SU-DHL-6 (cell line): Measurements from ENCODE around the gene CRYBG1.
"Not testable (repeated sequence)": the region's sequence is repeated elsewhere in the genome, so short reads cannot be mapped to it uniquely, and the experiment has no call there.

Experiments
- H2AFZ ChIP-seq: fragments of 200-600 bp; sonication (generic); 2 replicates; pipeline ENCODE4 v1.6.1; 2014; ENCODE audit warnings: low read depth, mild to moderate bottlenecking, moderate library complexity, mixed read lengths, antibody characterized with exemption, low read length; ENCODE audit not compliant: severe bottlenecking
- H3F3A ChIP-seq: fragments of 200-600 bp; shearing (Covaris generic); 2 replicates; pipeline ENCODE4 v1.6.0; 2016; ENCODE audit warnings: antibody characterized with exemption, mild to moderate bottlenecking; ENCODE audit not compliant: insufficient read depth
- H3K27ac ChIP-seq: fragments of 200-600 bp; sonication (generic); 2 replicates; pipeline ENCODE4 v1.5.1; 2016; ENCODE audit warnings: low read depth, mild to moderate bottlenecking, low read length, moderate library complexity, mixed read lengths
- H3K27me3 ChIP-seq: fragments of 200-600 bp; sonication (generic), shearing (Covaris generic); 2 replicates; pipeline ENCODE4 v1.6.0; 2014; ENCODE audit warnings: mild to moderate bottlenecking, low read length
- H3K36me3 ChIP-seq: fragments of 200-600 bp; sonication (generic); 2 replicates; pipeline ENCODE4 v1.6.1; 2014; ENCODE audit warnings: mild to moderate bottlenecking, low read length, mixed read lengths
- H3K4me2 ChIP-seq: fragments of 300-600, 200-600 bp; shearing (Covaris generic), sonication (generic); 2 replicates; pipeline ENCODE4 v1.6.0; 2014; ENCODE audit warnings: low read length, low read depth, mild to moderate bottlenecking; ENCODE audit not compliant: poor library complexity, severe bottlenecking
- H3K4me3 ChIP-seq: fragments of 200-600 bp; sonication (generic); 2 replicates; pipeline ENCODE4 v1.5.1; 2014; ENCODE audit warnings: antibody characterized with exemption, low read length, mild to moderate bottlenecking, mixed read lengths; ENCODE audit not compliant: insufficient read depth, poor library complexity, severe bottlenecking
- H3K79me2 ChIP-seq: fragments of 200-600 bp; sonication (generic); 2 replicates; pipeline ENCODE4 v1.6.1; 2014; ENCODE audit warnings: mild to moderate bottlenecking, low read length, moderate library complexity; ENCODE audit not compliant: insufficient read depth
- H3K9ac ChIP-seq: fragments of 200-600 bp; sonication (generic); 2 replicates; pipeline ENCODE4 v1.7.0; 2014; ENCODE audit warnings: mild to moderate bottlenecking, low read length
- H3K9me2 ChIP-seq: fragments of 200-600 bp; sonication (generic); replicated peaks from 2 replicates; pipeline ENCODE4 v1.6.1; 2014; ENCODE audit warnings: low read length; ENCODE audit not compliant: insufficient read depth
- H3K9me3 ChIP-seq: fragments of 200-600 bp; sonication (generic); 2 replicates; pipeline ENCODE4 v1.6.1; 2014; ENCODE audit warnings: low read length, mixed read lengths; ENCODE audit not compliant: insufficient read depth
- H4K20me1 ChIP-seq: fragments of 200-600 bp; sonication (generic); 2 replicates; pipeline ENCODE4 v1.6.1; 2014; ENCODE audit warnings: low read depth, mild to moderate bottlenecking, antibody characterized with exemption, low read length, moderate library complexity, mixed read lengths
- CTCF ChIP-seq: fragments of 200-600 bp; sonication (generic); IDR thresholded peaks from one replicate; pipeline ENCODE4 v1.5.1; 2017; ENCODE audit warnings: antibody characterized with exemption, mild to moderate bottlenecking, low read length, moderate library complexity; ENCODE audit not compliant: insufficient read depth, poor library complexity, severe bottlenecking
- EZH2phosphoT487 ChIP-seq: fragments of 200-600 bp; sonication (generic), shearing (Covaris generic); conservative IDR thresholded peaks from 2 replicates; pipeline ENCODE4 v1.6.1; 2018; ENCODE audit warnings: mild to moderate bottlenecking, antibody characterized with exemption, low read length, moderate library complexity, mixed read lengths

The CRYBG1 gene

DNA sequence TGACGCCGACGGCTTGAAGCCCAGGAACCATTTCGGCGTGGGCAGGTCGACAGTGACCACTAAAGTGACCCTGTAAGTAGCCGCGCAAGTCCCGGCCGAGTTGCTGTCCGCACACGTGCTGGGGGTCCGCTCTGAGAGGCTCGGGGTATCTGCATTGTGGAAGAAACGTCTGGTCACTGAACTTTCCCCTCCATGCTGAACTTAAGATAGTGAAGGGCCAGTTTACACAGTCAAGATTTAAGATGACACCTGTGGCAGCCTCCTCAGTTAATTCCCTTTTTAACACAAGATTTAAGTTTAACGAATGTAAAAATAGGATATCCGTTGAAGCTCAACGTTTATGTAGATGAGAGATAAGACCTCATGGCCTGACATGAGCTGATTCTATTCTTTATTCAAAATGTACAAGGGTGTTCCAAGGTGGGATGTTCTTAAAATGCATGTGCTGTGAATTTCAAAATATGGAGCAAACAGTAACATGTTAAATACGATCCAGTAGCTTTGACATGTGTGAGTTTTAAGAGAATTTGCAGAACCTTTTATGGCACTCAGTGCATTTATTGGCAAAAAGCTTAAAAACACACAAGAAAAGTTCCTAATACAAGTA, 152.6 kb downstream of the CRYBG1 start:
- peak overlapping the region; percentile 63 for H2AFZ ChIP-seq
- H3K79me2 ChIP-seq, result peaks cover 53% of the 10 kb centered on the region
- TF ChIP-seq CTCF (no peak), EZH2phosphoT487 (no peak)
- H3K36me3 ChIP-seq, result no peaks in the 10 kb centered on the region
- no peaks in the 10 kb centered on the region for H3K27me3 ChIP-seq
- no peaks in the 10 kb centered on the region for H3K9me2 ChIP-seq
- peak overlapping the region; percentile 93 for H3K9ac ChIP-seq
- no peaks in the 10 kb centered on the region for H3K9me3 ChIP-seq
- H3K27ac ChIP-seq, result peak overlapping the region; percentile 93
- peak overlapping the region; percentile 87 for H3K4me2 ChIP-seq
- no peaks in the 10 kb centered on the region for H4K20me1 ChIP-seq
- H3K4me3 ChIP-seq, result peak overlapping the region; percentile 68
- H3F3A ChIP-seq, result peaks cover 54% of the 10 kb centered on the region

DNA sequence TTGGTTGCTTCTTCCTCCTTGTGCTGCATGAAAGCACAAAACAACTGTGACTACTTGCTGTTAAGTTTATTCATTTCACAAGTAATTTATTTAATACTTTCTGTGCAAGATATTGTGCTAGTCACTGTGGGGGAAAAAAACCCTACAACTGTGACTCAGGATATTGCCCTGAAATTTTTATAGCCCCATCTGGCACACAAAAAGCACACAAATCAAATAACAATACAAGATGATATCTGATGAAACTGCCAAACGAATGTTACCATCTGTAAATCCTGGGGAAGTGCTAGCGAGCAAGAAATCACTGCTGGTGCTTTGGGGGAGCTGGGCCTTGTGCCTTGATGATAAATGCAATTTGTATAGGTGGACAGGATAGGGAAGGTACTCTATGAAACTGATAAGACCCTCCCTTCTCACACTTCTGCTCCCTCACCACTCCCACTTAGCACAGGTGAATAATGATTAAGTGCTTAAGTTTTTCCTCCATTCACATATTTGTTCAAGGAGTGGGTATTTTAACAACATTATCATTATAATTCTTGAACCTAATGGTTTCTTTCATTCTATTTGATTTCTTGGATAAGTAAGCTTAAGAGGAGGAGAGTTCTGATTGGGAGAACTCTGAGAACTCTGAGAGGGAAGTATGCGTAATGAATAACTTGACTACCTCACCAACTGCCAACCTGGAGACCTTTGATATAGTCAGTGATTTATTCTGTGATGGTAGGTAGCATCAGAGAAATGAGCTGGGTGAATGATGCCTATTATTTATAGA, 153.5 kb downstream of the CRYBG1 start:
- Histone ChIP-seq H3K36me3 (no peaks in the 10 kb centered on the region), H3K27ac (peak overlapping the region; percentile 93), H3K4me3 (peak overlapping the region; percentile 68), H4K20me1 (no peaks in the 10 kb centered on the region), H2AFZ (no peak overlapping the region), H3K4me2 (peak overlapping the region; percentile 87), H3K9me3 (no peaks in the 10 kb centered on the region), H3K79me2 (peaks cover 62% of the 10 kb centered on the region), H3K27me3 (no peaks in the 10 kb centered on the region), H3K9me2 (no peaks in the 10 kb centered on the region), H3F3A (peaks cover 61% of the 10 kb centered on the region), H3K9ac (peak overlapping the region; percentile 93)
- no peak for TF ChIP-seq EZH2phosphoT487
- no peak for TF ChIP-seq CTCF

DNA sequence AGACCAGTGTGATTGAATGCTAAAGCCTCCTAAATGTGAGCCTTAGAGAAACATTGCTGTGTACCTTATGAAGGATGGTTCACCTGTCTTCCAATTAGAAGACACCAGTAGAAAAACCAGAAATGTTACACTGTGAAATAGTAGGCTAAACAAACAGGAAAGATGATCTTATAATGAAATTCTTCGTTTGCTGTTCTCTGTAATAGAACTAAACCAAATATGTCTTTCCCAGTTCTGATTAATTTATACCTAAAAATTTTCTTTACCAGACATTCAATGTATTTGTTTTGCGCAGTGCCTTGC, 154.0 kb downstream of the CRYBG1 start:
- TF ChIP-seq CTCF (no peak), EZH2phosphoT487 (no peak)
- H3K9ac ChIP-seq, result peak overlapping the region; percentile 93
- H2AFZ ChIP-seq, result no peak overlapping the region
- no peaks in the 10 kb centered on the region for H3K36me3 ChIP-seq
- H3K9me2 ChIP-seq, result no peaks in the 10 kb centered on the region
- H3K27ac ChIP-seq, result peak overlapping the region; percentile 93
- H3K9me3 ChIP-seq, result no peaks in the 10 kb centered on the region
- peak overlapping the region; percentile 68 for H3K4me3 ChIP-seq
- peak overlapping the region; percentile 87 for H3K4me2 ChIP-seq
- peaks cover 64% of the 10 kb centered on the region for H3K79me2 ChIP-seq
- H4K20me1 ChIP-seq, result no peaks in the 10 kb centered on the region
- H3K27me3 ChIP-seq, result no peaks in the 10 kb centered on the region
- peaks cover 61% of the 10 kb centered on the region for H3F3A ChIP-seq

DNA sequence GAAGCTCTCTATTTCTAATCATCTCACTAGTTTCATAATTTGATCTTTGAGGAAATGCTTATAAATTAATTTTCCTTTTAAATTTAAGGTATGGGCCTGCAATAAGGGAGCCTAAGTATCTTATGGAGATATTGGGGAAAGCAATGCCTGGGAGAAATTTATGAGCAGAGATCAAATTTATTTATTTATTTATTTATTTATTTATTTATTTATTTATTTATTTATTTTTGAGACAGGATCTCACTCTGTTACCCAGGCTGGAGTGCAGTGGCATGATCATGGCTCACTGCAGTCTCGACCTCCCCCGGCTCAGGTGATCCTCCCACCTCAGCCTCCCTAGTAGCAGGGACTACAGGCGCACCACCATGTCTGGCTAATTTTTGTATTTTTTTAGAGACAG, 155.1 kb downstream of the CRYBG1 start:
- H3F3A ChIP-seq, result peaks cover 67% of the 10 kb centered on the region
- not testable (repeated sequence) for H2AFZ ChIP-seq, H4K20me1 ChIP-seq, H3K36me3 ChIP-seq, H3K9me3 ChIP-seq, H3K27me3 ChIP-seq, H3K9me2 ChIP-seq
- peak overlapping the region; percentile 87 for H3K4me2 ChIP-seq
- peak overlapping the region; percentile 93 for H3K9ac ChIP-seq
- H3K27ac ChIP-seq, result peak overlapping the region; percentile 93
- peaks cover 72% of the 10 kb centered on the region for H3K79me2 ChIP-seq
- peak overlapping the region; percentile 68 for H3K4me3 ChIP-seq
